ENCODE measurements around the gene RPAP3.

- TF ChIP-seq, protein P1, sequence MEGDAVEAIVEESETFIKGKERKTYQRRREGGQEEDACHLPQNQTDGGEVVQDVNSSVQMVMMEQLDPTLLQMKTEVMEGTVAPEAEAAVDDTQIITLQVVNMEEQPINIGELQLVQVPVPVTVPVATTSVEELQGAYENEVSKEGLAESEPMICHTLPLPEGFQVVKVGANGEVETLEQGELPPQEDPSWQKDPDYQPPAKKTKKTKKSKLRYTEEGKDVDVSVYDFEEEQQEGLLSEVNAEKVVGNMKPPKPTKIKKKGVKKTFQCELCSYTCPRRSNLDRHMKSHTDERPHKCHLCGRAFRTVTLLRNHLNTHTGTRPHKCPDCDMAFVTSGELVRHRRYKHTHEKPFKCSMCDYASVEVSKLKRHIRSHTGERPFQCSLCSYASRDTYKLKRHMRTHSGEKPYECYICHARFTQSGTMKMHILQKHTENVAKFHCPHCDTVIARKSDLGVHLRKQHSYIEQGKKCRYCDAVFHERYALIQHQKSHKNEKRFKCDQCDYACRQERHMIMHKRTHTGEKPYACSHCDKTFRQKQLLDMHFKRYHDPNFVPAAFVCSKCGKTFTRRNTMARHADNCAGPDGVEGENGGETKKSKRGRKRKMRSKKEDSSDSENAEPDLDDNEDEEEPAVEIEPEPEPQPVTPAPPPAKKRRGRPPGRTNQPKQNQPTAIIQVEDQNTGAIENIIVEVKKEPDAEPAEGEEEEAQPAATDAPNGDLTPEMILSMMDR (IDR thresholded peaks at IDR 0.05; ENCODE audit: low read depth, low read length, missing input control) = no peak
- TF ChIP-seq FOXA1 (IDR thresholded peaks at IDR 0.05) (no peak), SP1 (IDR thresholded peaks at IDR 0.05) (no peak)
- TF ChIP-seq, protein P2, sequence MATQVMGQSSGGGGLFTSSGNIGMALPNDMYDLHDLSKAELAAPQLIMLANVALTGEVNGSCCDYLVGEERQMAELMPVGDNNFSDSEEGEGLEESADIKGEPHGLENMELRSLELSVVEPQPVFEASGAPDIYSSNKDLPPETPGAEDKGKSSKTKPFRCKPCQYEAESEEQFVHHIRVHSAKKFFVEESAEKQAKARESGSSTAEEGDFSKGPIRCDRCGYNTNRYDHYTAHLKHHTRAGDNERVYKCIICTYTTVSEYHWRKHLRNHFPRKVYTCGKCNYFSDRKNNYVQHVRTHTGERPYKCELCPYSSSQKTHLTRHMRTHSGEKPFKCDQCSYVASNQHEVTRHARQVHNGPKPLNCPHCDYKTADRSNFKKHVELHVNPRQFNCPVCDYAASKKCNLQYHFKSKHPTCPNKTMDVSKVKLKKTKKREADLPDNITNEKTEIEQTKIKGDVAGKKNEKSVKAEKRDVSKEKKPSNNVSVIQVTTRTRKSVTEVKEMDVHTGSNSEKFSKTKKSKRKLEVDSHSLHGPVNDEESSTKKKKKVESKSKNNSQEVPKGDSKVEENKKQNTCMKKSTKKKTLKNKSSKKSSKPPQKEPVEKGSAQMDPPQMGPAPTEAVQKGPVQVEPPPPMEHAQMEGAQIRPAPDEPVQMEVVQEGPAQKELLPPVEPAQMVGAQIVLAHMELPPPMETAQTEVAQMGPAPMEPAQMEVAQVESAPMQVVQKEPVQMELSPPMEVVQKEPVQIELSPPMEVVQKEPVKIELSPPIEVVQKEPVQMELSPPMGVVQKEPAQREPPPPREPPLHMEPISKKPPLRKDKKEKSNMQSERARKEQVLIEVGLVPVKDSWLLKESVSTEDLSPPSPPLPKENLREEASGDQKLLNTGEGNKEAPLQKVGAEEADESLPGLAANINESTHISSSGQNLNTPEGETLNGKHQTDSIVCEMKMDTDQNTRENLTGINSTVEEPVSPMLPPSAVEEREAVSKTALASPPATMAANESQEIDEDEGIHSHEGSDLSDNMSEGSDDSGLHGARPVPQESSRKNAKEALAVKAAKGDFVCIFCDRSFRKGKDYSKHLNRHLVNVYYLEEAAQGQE (IDR thresholded peaks at IDR 0.05) = no peak
- TF ChIP-seq, protein P3, sequence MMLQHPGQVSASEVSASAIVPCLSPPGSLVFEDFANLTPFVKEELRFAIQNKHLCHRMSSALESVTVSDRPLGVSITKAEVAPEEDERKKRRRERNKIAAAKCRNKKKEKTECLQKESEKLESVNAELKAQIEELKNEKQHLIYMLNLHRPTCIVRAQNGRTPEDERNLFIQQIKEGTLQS (IDR thresholded peaks at IDR 0.05) = no peak
Observed at GRCh38 chr12:47739979-47740378, 34.1 kb upstream of the RPAP3 start.
